ENCODE measurements around the gene PRR18.

Gene PRR18

GRCh38 chr6:166333172-166333995, 25.2 kb upstream of the PRR18 start:
- DNase-seq (ENCODE audit: low read depth), result no peak

GRCh38 chr6:166331503-166332415, 23.6 kb upstream of the PRR18 start:
- no peak for DNase-seq (ENCODE audit: low read depth)

GRCh38 chr6:166330612-166331011, 22.4 kb upstream of the PRR18 start:
- DNase-seq (ENCODE audit: low read depth), result no peak

- no peak for DNase-seq (ENCODE audit: low read depth)
Observed at GRCh38 chr6:166325383-166326042, 17.3 kb upstream of the PRR18 start.

- no peak for DNase-seq (ENCODE audit: low read depth)
Observed at GRCh38 chr6:166323395-166323794, 15.2 kb upstream of the PRR18 start.

GRCh38 chr6:166318649-166319600, 10.7 kb upstream of the PRR18 start:
- DNase-seq (ENCODE audit: low read depth), result no peak

GRCh38 chr6:166318227-166318626, 10.0 kb upstream of the PRR18 start:
- no peak for DNase-seq (ENCODE audit: low read depth)

- no peak for DNase-seq (ENCODE audit: low read depth)
Observed at GRCh38 chr6:166317261-166318212, 9.3 kb upstream of the PRR18 start.

- no peak for DNase-seq (ENCODE audit: low read depth)
Observed at GRCh38 chr6:166315436-166315835, 7.2 kb upstream of the PRR18 start.

GRCh38 chr6:166314454-166314853, 6.3 kb upstream of the PRR18 start:
- DNase-seq (ENCODE audit: low read depth), result no peak

GRCh38 chr6:166313255-166314070, 5.3 kb upstream of the PRR18 start:
- DNase-seq (ENCODE audit: low read depth), result no peak

GRCh38 chr6:166312832-166313231, 4.6 kb upstream of the PRR18 start:
- DNase-seq (ENCODE audit: low read depth), result no peak

- no peak for DNase-seq (ENCODE audit: low read depth)
Observed at GRCh38 chr6:166310634-166311033, 2.4 kb upstream of the PRR18 start.

GRCh38 chr6:166309977-166310376, 1.8 kb upstream of the PRR18 start:
- DNase-seq (ENCODE audit: low read depth), result no peak

- DNase-seq (ENCODE audit: low read depth), result no peak
Observed at GRCh38 chr6:166308769-166309589, 787 bp upstream of the PRR18 start.

- DNase-seq (ENCODE audit: low read depth), result no peak
Observed at GRCh38 chr6:166307082-166308032, 835 bp downstream of the PRR18 start.

GRCh38 chr6:166306378-166307081, 1.7 kb downstream of the PRR18 start:
- DNase-seq (ENCODE audit: low read depth), result no peak

Measured in non-pigmented ciliary epithelial cell (primary cell).